OCI-M2 (cell line): ENCODE measurements around the gene DLG5.
"Not testable (repeated sequence)": the region's sequence is repeated elsewhere in the genome, so short reads cannot be mapped to it uniquely, and the experiment has no call there.

Experiments
- DNase-seq: peaks from one replicate; lab custom pipeline; 2025; ENCODE audit not compliant: unreplicated experiment; lab: John Stamatoyannopoulos, UW

The DLG5 gene

DNA sequence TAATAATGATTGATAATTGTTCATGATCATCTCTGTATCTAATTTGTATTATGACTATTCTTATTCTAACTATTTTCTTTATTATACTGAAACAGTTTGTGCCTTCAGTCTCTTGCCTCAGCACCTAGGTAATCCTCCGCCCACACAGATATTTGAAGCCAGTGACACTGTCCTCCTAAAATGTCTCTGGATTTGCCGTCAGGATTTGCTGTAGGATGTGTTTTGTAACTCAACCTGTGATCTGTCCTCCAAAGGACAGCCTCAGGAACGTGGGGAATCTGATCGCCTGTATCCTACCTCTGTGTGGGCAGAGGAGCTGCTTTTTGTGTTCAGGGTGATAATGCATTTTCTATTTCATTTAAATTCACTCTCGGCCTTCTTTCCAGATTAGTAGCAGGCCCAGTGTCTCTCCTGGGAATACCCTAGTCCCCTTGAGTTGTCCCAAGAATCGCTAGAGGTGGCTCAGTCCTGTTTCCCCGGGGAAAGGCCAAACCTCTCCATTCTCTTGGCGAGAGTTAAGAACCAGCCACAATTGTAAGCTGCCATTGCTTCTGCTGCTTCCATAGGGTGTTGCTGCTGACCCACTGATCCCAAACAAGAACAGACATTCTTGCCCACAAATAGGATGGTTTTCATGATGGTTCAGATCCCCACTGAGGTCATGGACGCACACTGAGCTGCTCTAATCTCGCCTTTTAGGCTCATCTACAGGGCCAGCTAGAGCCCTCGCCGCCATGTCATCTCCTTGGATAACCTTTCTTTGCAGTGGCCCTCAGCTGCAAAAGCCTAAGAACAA lies 152.7 kb downstream of the DLG5 start:
- DNase-seq = no peak

DNA sequence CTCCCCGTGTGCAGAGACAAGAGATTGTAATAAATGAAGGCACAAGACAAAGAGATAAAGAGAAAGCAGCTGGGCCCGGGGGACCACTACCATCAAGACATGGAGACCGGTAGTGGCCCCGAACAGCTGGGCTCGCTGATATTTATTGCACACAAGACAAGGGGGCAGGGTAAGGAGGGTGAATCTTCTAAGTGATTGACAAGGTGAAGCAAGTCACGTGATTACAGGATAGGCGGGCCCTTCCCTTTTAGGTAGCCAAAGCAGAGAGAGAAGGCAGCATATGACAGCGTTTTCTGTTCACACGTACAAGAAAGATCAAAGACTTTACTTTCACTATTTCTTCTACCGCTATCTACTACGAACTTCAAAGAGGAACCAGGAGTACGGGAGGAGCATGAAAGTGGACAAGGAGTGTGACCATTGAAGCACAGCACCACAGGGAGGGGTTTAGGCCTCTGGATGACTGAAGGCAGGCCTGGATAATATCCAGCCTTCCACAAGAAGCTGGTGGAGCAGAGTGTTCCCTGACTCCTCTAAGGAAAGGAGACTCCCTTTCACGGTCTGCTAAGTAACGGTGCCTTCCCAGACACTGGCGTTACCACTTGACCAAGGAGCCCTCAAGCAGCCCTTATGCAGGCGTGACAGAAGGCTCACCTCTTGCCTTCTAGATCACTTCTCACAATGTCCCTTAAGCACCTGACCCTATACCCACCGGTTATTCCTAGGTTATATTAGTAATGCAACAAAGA lies 153.5 kb downstream of the DLG5 start:
- not testable (repeated sequence) for DNase-seq

DNA sequence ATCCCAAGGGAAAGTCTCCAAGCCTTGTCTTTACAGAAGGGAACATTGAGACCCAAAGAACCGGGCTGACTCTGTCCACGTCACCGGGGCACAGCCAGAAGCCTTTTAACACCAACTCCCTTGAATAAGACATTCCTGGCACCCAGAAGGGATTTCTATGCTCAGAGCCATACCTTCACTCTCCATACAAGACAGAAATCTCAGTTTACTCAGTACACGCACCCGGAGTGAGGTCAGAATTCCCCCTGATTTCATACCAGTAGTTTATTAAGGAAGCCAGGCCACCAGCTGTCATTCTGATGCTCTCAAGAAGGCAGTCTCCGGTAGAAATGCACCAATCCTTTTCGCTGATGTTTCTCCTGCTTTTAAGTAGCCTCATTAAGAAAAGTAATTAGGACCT lies 154.7 kb downstream of the DLG5 start:
- DNase-seq = no peak

DNA sequence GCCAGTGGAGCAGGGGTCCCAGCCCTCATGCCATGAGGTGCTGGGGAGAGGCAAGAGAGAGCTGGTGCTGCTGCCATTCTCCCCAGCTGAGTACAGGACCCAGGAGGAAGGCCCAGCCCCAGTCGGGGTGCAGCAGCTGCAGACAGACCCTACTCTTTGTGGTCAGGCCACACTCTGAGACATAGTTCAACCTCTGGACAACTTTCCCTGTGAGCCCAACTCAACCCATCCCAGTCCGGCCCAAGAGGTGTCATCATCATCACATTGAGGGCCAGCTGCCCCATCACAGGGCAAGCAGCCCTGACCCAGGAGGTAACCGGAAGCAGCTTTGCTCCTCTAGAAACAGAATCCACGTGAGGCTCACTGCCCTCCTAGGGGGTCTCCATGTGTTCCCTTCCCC lies 155.1 kb downstream of the DLG5 start:
- DNase-seq = no peak

DNA sequence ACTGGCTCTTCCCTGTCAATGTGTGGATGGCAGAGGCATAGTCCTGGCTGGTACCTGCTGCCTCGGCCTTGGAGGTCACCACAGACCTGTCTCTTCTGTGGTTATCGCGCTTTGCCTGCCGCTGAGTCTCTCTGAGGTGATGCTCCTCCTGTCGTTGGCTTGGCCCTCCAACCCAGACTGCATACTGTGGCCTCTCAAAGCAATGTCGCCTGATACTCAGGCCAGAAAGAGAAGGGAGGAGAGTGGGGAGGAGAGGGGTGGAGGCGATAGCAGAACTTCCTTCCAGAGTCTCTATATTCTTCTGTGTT lies 155.7 kb downstream of the DLG5 start:
- DNase-seq = no peak

DNA sequence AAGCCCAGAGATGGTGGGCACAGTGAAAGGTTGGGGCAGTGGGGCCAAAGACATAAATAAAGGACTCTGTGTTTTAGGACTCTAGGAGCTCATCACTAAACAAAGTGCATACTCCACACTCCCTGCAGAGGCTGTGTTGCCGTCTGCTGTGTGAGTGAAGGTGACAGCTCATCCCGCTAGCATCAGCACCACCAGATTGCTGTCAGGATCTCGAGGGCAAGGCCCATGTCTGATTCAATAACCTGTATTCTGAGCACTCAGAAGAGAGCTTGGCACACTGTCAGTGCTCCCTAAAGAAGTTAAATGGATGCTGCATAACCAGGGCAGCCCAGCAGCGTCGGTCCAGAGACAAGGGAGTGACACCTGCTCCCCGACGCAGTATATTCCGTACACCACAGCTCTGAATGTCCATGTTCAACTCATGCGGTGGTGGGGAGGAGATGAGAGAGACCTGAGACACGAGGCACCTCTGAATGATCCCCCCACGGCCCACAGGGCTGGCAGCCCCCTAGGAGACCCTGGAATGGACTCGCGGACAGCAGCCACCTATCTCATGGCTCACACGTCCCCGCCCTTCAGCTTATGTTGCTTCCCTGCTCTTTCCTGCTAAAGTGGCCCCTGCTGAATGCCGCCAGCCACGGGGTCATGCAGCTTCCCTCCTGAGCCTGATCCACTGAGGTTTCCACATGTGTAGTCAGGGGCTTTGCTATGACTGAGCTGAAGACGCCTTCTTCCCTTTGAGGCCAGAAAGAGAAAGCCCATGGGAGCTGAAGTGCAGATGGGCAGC lies 156.3 kb downstream of the DLG5 start:
- DNase-seq = no peak

DNA sequence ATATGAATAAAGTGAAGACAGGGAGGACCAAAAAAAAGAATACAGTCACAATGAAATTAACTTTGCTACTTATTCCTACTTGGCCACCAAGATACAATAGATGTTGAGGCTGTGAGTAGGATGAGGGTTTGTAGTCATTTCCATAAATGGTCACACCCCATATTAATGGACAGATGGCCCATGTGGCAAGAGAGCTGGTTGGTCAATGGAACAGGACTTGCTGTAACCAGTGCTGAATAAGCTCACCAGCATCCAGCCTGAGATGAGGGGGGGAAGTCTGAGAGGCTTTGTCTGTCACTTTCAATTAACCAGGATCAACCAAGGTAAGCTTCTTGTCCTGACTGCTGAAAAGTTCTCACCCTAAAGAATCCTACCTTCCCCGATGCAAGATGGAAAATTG lies 158.5 kb downstream of the DLG5 start:
- no peak for DNase-seq

DNA sequence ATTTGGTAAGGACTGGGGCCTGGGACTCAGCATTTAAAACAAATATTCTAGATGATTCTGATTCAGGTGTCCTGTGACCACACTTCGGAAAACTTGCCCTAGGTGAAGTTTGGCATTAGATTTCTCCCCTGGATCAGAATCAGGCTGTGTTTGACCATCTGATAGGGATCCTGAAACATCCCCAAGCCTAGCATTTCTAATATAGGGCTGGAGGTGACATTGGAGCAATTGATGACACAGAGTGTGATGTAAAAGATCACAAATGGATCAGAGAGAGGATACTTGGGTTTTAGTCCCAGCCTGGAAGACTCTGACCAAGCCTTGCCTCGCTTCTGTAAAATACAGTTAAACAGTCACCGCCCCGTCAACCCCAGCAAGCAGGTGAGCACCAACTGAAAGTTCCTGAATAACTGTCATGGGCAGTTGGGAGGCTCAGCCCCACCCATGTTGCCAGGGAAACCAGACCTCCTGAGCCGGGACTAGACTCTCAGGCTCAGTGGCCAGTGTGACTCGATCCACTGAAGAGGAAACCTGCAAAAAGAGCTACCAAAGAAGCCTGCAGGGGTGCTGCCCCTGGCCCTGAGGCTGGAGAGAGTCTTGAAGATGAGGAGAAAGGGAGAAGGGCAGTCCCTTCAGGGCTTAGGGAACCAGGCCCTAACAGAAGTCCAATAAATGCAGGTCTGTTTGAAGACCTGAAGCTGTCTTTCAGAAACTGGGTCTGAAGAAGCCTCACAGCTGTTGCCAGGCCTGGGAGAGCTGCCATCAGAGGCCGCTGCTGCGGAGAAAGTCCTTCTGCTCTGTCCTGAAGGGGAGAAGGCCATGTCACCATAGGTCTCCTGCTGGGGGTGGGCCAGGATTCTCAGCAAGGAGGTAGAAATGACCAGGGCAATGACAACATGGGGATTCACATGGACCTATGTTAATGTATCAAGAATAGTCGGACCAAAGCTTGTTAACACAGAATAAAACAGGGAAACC lies 162.8 kb downstream of the DLG5 start:
- DNase-seq = no peak

DNA sequence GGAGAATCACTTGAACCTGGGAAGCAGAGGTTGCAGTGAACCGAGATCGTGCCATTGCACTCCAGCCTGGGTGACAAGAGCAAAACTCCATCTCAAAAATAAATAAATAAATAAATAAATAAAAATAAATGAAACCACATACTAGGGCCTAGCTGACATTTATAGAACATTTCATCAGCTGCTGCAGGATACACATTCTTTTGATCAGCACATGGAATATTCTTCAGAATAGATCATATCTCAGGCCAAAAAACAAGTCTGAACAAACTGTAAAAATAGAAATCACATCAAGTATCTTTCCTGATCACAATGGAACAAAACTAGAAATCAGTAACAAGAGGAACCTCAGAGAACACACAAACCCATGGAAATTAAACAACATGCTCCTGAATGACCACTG lies 168.1 kb downstream of the DLG5 start:
- not testable (repeated sequence) for DNase-seq

DNA sequence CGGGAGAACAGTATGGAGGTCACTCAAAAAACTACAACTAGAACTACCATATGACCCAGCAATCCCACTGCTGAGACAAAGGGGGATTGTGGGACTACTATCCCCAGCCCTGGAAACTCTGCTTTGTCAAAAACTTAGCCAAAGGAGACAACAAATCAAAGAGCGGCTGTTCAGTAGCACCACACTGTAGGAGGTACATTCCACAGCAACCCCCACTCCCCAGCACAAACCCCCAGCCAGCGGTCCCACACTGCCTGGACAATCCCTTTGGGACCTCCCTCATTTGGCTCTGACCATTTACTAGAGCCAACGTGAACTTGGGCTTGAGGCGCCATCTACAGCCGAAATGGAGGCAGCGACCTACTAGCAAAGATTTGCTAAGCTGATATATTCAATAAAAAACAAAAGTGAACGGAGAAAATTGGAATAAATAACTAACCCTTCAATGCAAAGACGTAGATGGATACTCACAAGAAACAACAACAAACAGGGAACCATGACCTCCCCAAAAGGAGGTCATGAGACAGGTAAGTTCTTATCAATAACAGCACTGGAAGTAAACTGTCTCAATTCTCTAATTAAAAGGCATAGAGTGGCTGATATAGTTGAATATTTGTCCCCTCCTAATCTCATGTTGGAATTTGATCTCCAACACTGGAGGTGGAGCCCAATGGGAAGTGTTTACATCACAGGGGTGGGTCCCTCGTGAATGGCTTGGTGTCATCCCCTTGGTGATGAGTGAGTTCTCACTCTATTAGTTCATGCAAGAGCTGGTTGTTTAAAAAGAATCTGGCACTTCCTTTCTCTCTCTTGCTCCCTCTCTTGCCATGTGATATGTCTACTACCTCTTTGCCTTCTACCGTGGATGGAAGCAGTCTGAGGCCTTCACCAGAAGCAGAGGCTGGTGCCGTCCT lies 170.0 kb downstream of the DLG5 start:
- no peak for DNase-seq

DNA sequence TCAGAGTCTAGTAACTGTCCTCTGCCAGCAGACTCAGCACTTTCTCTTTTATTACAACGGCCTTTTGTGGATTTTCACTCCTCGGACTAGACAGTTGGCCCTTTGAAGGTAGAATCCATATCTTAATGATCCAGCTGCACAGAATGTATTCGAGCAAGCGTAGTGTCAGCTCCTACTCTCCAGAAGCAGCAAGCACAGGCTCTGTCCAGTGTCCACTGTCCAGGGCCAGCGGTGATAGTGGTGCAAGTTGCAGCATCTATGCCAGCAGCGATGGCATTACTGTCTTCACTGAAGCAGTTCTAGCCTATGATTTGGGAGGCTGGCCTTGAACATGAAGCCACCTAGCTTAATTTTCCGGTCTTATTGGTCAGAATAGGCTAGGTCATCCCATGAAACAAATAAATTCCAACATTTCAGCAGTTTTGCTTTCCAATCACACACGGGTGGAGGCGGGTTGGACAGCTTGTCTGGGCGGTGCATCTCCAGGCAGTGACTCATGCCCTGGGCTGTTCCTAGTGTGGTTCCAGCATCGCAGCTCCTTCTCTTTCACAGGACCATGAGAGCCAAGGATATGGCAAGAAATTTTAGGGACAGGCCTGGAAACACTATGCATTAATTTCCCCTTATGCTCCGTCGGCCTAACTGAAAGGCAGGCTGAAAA lies 180.4 kb downstream of the DLG5 start:
- DNase-seq = no peak

DNA sequence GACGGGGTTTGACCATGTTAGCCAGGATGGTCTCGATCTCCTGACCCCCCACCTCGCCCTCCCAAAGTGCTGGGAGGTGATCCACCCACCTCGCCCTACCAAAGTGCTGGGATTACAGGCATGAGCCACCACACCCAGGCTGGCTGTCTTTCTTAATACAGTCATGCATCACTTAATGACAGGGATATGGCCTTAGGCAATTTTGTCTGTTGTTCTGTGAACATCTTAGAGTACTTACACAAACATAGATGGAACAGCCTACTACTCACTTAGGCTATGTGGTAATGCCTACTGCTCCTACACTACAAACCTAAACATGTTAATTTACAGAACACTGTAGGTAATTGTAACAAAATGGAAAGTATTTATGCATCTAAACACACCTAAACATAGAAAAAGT lies 182.3 kb downstream of the DLG5 start:
- no peak for DNase-seq

DNA sequence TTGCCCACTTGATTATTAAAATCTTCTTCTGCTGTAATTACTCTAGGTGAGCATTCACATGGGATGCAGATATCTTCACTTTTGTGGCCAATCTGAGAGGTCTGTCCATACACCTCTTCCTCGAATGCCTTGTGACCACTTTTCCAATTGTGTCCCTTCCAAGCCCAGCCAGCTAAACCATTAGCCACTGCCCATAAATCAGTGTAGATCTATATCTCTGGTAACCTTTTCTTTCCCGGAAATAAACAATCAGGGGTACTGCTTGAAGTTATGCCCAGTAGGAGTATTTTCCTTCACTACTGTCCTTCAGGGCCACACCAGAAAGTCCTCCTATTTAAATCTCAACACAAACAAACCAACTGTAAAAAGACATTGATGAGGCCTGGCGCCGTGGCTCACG lies 184.4 kb downstream of the DLG5 start:
- no peak for DNase-seq

DNA sequence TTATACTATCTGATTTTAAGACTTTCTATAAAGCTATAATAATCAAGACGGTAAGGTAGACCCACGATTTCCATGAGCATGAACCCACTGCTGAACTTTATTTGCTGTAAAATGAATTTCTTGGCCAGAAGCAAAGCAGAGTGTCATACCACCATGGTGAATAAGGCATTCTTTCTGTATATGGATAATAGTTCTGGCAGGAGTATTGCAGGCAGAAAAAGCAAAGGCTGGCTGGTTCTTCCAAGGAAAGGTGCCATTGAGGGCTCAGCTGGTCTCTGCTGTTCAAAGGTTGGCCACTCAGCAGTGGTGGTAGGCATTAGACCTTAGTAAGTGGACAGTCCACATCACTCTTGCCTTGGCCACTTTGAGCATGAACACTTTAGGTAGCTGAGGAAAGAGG lies 184.8 kb downstream of the DLG5 start:
- DNase-seq = no peak
